ENCODE measurements around the gene F10. TPM values are rescaled to one million over a fixed set of nuclear protein-coding genes. Genes with fewer than 3 reads are reported as not detected.

F10 gene
- total and polyA plus RNA-seq, 2 of the 13 experiments (the other 11 are each of a cell fraction or from before 2014, with no cell fraction given) = 58.4 to 237 TPM

DNA sequence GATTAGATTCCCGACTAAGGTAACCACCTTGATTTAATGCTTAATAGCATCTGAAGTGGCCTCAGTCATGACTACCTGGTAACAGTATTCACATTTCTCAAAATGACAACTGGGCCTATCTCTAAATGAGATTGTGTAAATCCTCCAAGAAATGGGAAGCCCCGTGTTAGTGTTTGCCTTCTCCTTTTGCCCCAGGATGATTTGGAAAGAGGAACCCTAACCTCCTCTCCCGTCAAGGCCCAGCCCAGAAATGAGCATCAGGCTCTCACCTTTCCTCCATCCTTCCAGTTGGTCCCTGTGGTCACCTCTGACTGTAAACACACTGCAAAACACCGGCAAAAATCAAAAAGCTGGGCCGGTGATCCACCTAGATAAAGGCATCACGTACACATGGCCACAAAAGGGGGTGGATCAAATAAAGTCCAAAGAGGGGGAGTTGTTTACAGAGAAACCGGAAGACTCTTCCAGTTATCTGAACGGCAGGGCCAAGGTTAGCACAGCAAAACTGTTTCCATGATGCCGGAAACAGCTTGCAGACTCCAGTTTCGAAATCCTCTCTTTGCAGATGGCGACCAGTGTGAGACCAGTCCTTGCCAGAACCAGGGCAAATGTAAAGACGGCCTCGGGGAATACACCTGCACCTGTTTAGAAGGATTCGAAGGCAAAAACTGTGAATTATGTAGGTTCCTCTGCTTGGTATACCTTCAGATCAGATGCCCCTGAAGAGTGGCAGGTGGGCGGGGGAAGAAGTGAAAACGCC, 16.4 kb downstream of the F10 start (continued):
- peak; percentile 71; the same call in 1 of the 2 replicates for TF ChIP-seq KLF9 (CRISPR knock-in tag; IDR thresholded peaks at IDR 0.05; ENCODE audit: low read depth)
- TF ChIP-seq, protein P1, sequence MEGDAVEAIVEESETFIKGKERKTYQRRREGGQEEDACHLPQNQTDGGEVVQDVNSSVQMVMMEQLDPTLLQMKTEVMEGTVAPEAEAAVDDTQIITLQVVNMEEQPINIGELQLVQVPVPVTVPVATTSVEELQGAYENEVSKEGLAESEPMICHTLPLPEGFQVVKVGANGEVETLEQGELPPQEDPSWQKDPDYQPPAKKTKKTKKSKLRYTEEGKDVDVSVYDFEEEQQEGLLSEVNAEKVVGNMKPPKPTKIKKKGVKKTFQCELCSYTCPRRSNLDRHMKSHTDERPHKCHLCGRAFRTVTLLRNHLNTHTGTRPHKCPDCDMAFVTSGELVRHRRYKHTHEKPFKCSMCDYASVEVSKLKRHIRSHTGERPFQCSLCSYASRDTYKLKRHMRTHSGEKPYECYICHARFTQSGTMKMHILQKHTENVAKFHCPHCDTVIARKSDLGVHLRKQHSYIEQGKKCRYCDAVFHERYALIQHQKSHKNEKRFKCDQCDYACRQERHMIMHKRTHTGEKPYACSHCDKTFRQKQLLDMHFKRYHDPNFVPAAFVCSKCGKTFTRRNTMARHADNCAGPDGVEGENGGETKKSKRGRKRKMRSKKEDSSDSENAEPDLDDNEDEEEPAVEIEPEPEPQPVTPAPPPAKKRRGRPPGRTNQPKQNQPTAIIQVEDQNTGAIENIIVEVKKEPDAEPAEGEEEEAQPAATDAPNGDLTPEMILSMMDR (CRISPR knock-in tag; IDR thresholded peaks at IDR 0.05) = peak; percentile 18; the same call in 1 of the 2 replicates
- TF ChIP-seq, protein P2, sequence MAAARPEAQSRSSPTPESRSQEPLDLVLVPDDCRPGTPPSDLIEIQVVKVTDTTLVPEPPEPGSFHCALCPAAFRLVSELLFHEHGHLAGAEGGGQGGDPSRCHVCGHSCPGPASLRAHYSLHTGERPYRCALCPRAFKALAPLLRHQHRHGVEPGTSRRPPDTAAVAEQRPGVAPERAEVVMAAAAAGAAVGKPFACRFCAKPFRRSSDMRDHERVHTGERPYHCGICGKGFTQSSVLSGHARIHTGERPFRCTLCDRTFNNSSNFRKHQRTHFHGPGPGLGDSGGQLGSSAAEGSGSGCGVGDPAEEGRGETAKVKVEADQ (CRISPR knock-in tag; IDR thresholded peaks at IDR 0.05; ENCODE audit: borderline replicate concordance) = peak; percentile 75; the same call in 1 of the 2 replicates
- peak; percentile 85 for TF ChIP-seq HOXD1 (CRISPR knock-in tag; IDR thresholded peaks at IDR 0.05)
- no peak for TF ChIP-seq ISX (CRISPR knock-in tag; conservative IDR thresholded peaks at IDR 0.05)
- TF ChIP-seq CEBPG (CRISPR knock-in tag; IDR thresholded peaks at IDR 0.05) = peak; percentile 92
- TF ChIP-seq, protein P3, sequence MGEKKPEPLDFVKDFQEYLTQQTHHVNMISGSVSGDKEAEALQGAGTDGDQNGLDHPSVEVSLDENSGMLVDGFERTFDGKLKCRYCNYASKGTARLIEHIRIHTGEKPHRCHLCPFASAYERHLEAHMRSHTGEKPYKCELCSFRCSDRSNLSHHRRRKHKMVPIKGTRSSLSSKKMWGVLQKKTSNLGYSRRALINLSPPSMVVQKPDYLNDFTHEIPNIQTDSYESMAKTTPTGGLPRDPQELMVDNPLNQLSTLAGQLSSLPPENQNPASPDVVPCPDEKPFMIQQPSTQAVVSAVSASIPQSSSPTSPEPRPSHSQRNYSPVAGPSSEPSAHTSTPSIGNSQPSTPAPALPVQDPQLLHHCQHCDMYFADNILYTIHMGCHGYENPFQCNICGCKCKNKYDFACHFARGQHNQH (CRISPR knock-in tag; IDR thresholded peaks at IDR 0.05) = peak; percentile 96
- no peak for TF ChIP-seq HNRNPL (IDR thresholded peaks at IDR 0.05; ENCODE audit: low read depth, low read length)
- TF ChIP-seq, protein P4, sequence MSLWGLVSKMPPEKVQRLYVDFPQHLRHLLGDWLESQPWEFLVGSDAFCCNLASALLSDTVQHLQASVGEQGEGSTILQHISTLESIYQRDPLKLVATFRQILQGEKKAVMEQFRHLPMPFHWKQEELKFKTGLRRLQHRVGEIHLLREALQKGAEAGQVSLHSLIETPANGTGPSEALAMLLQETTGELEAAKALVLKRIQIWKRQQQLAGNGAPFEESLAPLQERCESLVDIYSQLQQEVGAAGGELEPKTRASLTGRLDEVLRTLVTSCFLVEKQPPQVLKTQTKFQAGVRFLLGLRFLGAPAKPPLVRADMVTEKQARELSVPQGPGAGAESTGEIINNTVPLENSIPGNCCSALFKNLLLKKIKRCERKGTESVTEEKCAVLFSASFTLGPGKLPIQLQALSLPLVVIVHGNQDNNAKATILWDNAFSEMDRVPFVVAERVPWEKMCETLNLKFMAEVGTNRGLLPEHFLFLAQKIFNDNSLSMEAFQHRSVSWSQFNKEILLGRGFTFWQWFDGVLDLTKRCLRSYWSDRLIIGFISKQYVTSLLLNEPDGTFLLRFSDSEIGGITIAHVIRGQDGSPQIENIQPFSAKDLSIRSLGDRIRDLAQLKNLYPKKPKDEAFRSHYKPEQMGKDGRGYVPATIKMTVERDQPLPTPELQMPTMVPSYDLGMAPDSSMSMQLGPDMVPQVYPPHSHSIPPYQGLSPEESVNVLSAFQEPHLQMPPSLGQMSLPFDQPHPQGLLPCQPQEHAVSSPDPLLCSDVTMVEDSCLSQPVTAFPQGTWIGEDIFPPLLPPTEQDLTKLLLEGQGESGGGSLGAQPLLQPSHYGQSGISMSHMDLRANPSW (CRISPR knock-in tag; IDR thresholded peaks at IDR 0.05; ENCODE audit: borderline replicate concordance) = peak; percentile 90
- TF ChIP-seq, protein P5, sequence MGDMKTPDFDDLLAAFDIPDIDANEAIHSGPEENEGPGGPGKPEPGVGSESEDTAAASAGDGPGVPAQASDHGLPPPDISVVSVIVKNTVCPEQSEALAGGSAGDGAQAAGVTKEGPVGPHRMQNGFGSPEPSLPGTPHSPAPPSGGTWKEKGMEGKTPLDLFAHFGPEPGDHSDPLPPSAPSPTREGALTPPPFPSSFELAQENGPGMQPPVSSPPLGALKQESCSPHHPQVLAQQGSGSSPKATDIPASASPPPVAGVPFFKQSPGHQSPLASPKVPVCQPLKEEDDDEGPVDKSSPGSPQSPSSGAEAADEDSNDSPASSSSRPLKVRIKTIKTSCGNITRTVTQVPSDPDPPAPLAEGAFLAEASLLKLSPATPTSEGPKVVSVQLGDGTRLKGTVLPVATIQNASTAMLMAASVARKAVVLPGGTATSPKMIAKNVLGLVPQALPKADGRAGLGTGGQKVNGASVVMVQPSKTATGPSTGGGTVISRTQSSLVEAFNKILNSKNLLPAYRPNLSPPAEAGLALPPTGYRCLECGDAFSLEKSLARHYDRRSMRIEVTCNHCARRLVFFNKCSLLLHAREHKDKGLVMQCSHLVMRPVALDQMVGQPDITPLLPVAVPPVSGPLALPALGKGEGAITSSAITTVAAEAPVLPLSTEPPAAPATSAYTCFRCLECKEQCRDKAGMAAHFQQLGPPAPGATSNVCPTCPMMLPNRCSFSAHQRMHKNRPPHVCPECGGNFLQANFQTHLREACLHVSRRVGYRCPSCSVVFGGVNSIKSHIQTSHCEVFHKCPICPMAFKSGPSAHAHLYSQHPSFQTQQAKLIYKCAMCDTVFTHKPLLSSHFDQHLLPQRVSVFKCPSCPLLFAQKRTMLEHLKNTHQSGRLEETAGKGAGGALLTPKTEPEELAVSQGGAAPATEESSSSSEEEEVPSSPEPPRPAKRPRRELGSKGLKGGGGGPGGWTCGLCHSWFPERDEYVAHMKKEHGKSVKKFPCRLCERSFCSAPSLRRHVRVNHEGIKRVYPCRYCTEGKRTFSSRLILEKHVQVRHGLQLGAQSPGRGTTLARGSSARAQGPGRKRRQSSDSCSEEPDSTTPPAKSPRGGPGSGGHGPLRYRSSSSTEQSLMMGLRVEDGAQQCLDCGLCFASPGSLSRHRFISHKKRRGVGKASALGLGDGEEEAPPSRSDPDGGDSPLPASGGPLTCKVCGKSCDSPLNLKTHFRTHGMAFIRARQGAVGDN (CRISPR knock-in tag; IDR thresholded peaks at IDR 0.05) = peak; percentile 40; the same call in 1 of the 2 replicates
- no peak for TF ChIP-seq NFIB (CRISPR knock-in tag; IDR thresholded peaks at IDR 0.05; ENCODE audit: borderline replicate concordance)
- no peak for TF ChIP-seq SCMH1 (CRISPR knock-in tag; IDR thresholded peaks at IDR 0.05; ENCODE audit: borderline replicate concordance)
- TF ChIP-seq EP300 (IDR thresholded peaks at IDR 0.05; ENCODE audit: low read depth in 2 of 2, low read length in 2 of 2) = peak; percentile 67 to 95; a peak in 2 of 4 replicates
- peak; percentile 90 for TF ChIP-seq EP300 (CRISPR knock-in tag; IDR thresholded peaks at IDR 0.05; ENCODE audit: borderline replicate concordance)
- TF ChIP-seq ZNF451 (CRISPR knock-in tag; IDR thresholded peaks at IDR 0.05) = peak; percentile 74; the same call in 1 of the 2 replicates
- TF ChIP-seq, protein P6, sequence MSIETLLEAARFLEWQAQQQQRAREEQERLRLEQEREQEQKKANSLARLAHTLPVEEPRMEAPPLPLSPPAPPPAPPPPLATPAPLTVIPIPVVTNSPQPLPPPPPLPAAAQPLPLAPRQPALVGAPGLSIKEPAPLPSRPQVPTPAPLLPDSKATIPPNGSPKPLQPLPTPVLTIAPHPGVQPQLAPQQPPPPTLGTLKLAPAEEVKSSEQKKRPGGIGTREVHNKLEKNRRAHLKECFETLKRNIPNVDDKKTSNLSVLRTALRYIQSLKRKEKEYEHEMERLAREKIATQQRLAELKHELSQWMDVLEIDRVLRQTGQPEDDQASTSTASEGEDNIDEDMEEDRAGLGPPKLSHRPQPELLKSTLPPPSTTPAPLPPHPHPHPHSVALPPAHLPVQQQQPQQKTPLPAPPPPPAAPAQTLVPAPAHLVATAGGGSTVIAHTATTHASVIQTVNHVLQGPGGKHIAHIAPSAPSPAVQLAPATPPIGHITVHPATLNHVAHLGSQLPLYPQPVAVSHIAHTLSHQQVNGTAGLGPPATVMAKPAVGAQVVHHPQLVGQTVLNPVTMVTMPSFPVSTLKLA (IDR thresholded peaks at IDR 0.05) = peak; percentile 67
